Astrocyte of the spinal cord (primary cell): ENCODE results near the gene SLC52A3.
A peak's percentile ranks its signal among the peaks of the same experiment; 100 is the strongest.

Experiments used
- DNase-seq: peaks from one replicate; pipeline ENCODE4 v3.0.0; 2011; ENCODE audit warnings: low read depth, low spot score
- H3K4me3 ChIP-seq: 2 replicates; pipeline ENCODE4 v1.5.1; 2011; ENCODE audit warnings: low read depth, mild to moderate bottlenecking, low read length, moderate library complexity
- CTCF ChIP-seq: IDR thresholded peaks from 2 replicates; pipeline ENCODE4 v1.5.1; 2012; ENCODE audit warnings: low read depth, mild to moderate bottlenecking, low read length, inconsistent platforms
- in situ Hi-C: cut with HindIII; loops from 2 replicates; pipeline ENCODE4 v1.10.0; 2017; ENCODE audit warnings: low sequenced_read_pairs

SLC52A3 gene

DNA sequence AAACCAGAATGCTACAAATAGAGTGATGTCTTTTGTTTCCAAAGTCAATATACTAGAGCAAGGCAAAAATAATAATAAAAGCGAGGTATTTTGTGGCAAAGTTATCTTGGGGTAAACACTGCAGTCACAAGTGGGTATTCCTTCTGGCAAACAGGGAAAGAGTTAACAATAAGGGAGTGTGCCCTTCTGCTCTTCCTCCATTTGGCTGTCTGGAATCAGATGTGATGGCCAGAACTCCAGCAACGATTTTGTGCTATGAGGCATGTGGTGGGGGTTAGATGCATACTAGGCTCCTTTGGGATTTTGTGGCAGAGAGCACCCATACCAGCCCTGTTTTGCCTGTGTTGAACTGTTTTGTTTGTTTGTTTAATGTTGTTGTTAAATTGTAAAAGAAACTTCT, 2.4 kb upstream of the SLC52A3 start:
- no peak for TF ChIP-seq CTCF
- H3K4me3 ChIP-seq, result no peak overlapping the region
- DNase-seq, result no peak
- in situ Hi-C loops, result no loop called here

GRCh38 chr20:766906-767305, 1.4 kb downstream of the SLC52A3 start:
- no peak for TF ChIP-seq CTCF
- no peak for DNase-seq
- in situ Hi-C loops, result no loop called here
- no peak overlapping the region for H3K4me3 ChIP-seq

DNA sequence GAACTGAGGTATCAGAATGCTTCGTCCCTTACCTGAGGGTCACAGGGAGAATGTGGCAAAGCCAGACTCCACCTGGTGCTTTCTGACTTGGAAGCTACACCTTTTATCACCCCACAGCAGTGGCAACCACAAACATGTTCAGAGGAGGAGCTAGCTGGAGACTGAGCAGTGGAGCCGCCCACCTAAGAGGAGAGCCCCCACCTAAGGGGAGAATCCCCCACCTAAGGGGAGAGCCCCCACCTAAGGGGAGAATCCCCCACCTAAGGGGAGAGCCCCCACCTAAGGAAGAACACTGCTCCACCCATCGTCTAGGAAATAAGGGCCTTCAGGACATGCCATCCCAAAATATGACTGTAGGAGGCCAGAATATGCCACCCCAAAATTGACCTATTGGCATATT, 4.0 kb downstream of the SLC52A3 start:
- no peak for TF ChIP-seq CTCF
- in situ Hi-C loops, result no loop called here
- H3K4me3 ChIP-seq, result no peak overlapping the region
- no peak for DNase-seq

DNA sequence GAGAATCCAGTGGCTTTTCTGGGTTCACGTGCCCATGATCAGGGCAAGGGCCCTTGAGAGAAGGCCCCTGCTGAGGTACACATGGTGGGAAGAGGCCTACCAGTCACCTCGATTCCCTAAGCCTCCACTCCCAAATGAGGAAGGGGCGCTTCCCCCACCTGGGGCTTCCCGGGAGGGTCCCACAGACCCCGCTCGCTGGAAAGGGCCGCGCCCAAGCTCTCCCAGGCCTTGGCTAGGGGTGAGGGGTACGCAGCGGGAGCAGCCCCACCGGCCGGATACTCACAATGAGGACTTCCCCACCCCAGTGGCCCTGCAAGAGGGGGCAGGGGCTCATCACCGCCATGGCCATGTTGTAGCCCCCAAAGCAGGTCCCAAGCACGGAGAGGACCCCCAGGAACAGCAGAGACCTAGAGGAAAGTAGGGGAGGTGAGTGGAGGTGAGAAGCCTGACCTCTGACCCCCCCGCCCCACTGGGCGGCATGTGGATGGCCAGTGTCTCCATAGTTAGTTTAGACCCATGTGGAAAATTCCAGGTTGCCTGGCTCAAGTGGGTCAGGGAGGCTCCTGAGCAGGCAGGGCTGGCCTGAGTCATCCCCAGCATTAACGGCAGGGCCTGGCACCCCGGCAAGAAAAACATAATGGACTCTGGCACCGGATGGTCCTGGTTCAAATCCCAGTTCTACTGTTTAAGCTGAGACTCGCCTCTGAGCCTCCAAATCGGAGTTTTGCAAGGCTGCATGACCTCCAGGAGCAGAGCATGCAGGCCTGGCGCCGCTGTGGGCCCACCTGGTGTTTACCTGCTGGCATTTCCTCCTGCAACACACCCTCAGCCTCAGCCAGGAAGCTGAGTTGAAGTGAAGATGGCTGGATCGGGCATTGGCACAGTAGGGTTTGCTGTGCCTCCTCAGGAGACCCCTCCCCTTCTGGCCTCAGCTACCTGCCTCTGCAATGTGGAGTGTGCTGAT, 6.6 kb downstream of the SLC52A3 start:
- no peak for DNase-seq
- TF ChIP-seq CTCF, result no peak
- no peak overlapping the region for H3K4me3 ChIP-seq
- in situ Hi-C loops, result no loop called here

- TF ChIP-seq CTCF, result peak; percentile 67
- in situ Hi-C loops, result no loop called here
- DNase-seq, result no peak
- H3K4me3 ChIP-seq, result no peak overlapping the region
These were observed 7.4 kb downstream of the SLC52A3 start for GRCh38 chr20:760751-761417.

DNA sequence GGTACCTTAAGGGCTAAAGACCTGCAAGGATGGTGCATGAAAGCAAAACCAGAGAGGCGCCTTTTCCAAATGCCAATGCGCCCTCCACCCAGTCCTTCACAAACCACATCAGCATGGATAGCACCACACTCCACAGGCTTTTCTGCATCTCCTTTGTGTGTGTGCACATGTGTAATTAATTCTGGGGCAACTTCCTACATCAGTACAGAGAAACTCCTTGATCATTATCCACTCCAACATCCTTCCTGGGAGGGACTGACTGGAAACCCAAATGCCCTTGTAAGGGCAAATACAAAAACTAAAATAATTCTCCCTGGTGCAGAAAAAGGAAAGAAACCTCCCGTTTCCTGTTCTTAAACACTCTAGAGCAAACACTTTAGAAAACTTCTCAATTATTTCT, 10.8 kb downstream of the SLC52A3 start:
- DNase-seq, result no peak
- TF ChIP-seq CTCF, result no peak
- in situ Hi-C loops, result no loop called here
- no peak overlapping the region for H3K4me3 ChIP-seq
